ENCODE data around the gene CHURC1.

- TF ChIP-seq CTCF (IDR thresholded peaks at IDR 0.05; ENCODE audit: poor library complexity) (no peak), EZH2 (IDR thresholded peaks at IDR 0.05; ENCODE audit: borderline replicate concordance) (no peak)
These were observed 772 bp downstream of the CHURC1 start for GRCh38 chr14:64915029-64915424.
